ENCODE measurements around the gene CCT5.

CCT5 gene

GRCh38 chr5:10249948-10250805 lies at the start of gene CCT5 (continued):
- TF ChIP-seq, protein P1, sequence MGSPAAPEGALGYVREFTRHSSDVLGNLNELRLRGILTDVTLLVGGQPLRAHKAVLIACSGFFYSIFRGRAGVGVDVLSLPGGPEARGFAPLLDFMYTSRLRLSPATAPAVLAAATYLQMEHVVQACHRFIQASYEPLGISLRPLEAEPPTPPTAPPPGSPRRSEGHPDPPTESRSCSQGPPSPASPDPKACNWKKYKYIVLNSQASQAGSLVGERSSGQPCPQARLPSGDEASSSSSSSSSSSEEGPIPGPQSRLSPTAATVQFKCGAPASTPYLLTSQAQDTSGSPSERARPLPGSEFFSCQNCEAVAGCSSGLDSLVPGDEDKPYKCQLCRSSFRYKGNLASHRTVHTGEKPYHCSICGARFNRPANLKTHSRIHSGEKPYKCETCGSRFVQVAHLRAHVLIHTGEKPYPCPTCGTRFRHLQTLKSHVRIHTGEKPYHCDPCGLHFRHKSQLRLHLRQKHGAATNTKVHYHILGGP (tag by site-specific recombination; IDR thresholded peaks at IDR 0.05), result no peak
- TF ChIP-seq ZNF660 (tag by site-specific recombination; IDR thresholded peaks at IDR 0.05) (peak; percentile 71), ZNF223 (tag by site-specific recombination; IDR thresholded peaks at IDR 0.05) (no peak), ZNF747 (tag by site-specific recombination; IDR thresholded peaks at IDR 0.05) (no peak), ZNF530 (tag by site-specific recombination; IDR thresholded peaks at IDR 0.05; ENCODE audit: low read depth) (no peak), KLF16 (tag by site-specific recombination; IDR thresholded peaks at IDR 0.05) (peak; percentile 60; the same call in 1 of the 2 replicates), ZFP37 (tag by site-specific recombination; IDR thresholded peaks at IDR 0.05) (peak; percentile 79; the same call in 1 of the 2 replicates), SCRT2 (tag by site-specific recombination; IDR thresholded peaks at IDR 0.05) (peak; percentile 84), ZNF549 (tag by site-specific recombination; IDR thresholded peaks at IDR 0.05) (no peak), ZNF23 (tag by site-specific recombination; IDR thresholded peaks at IDR 0.05; ENCODE audit: borderline replicate concordance) (no peak), ZNF416 (tag by site-specific recombination; IDR thresholded peaks at IDR 0.05) (no peak), ZNF596 (tag by site-specific recombination; IDR thresholded peaks at IDR 0.05) (no peak), SP2 (tag by site-specific recombination; IDR thresholded peaks at IDR 0.05) (peak; percentile 63), ZNF2 (tag by site-specific recombination; IDR thresholded peaks at IDR 0.05) (no peak), ZNF324 (tag by site-specific recombination; IDR thresholded peaks at IDR 0.05) (no peak), ZNF792 (tag by site-specific recombination; IDR thresholded peaks at IDR 0.05) (no peak), HOXA7 (CRISPR knock-in tag; IDR thresholded peaks at IDR 0.05; ENCODE audit: borderline replicate concordance) (no peak), MYNN (tag by site-specific recombination; IDR thresholded peaks at IDR 0.05; ENCODE audit: borderline replicate concordance) (no peak), ZNF776 (tag by site-specific recombination; IDR thresholded peaks at IDR 0.05; ENCODE audit: borderline replicate concordance) (no peak), ZNF664 (tag by site-specific recombination; IDR thresholded peaks at IDR 0.05) (no peak), ZNF211 (tag by site-specific recombination; IDR thresholded peaks at IDR 0.05; ENCODE audit: low read depth) (no peak), ZNF112 (tag by site-specific recombination; IDR thresholded peaks at IDR 0.05) (no peak), GLI4 (tag by site-specific recombination; IDR thresholded peaks at IDR 0.05) (0 out of 2 replicates have a peak, but pooled peaks have one; percentile 36), ZBTB49 (tag by site-specific recombination; IDR thresholded peaks at IDR 0.05; ENCODE audit: low read depth) (no peak), ZNF791 (tag by site-specific recombination; IDR thresholded peaks at IDR 0.05) (no peak), ZBTB48 (tag by site-specific recombination; IDR thresholded peaks at IDR 0.05) (peak; percentile 89; the same call in 1 of the 2 replicates)
- TF ChIP-seq, protein P2, sequence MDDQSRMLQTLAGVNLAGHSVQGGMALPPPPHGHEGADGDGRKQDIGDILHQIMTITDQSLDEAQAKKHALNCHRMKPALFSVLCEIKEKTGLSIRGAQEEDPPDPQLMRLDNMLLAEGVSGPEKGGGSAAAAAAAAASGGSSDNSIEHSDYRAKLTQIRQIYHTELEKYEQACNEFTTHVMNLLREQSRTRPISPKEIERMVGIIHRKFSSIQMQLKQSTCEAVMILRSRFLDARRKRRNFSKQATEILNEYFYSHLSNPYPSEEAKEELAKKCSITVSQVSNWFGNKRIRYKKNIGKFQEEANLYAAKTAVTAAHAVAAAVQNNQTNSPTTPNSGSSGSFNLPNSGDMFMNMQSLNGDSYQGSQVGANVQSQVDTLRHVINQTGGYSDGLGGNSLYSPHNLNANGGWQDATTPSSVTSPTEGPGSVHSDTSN (CRISPR knock-in tag; IDR thresholded peaks at IDR 0.05), result 0 out of 2 replicates have a peak, but pooled peaks have one; percentile 15
- TF ChIP-seq, protein P3, sequence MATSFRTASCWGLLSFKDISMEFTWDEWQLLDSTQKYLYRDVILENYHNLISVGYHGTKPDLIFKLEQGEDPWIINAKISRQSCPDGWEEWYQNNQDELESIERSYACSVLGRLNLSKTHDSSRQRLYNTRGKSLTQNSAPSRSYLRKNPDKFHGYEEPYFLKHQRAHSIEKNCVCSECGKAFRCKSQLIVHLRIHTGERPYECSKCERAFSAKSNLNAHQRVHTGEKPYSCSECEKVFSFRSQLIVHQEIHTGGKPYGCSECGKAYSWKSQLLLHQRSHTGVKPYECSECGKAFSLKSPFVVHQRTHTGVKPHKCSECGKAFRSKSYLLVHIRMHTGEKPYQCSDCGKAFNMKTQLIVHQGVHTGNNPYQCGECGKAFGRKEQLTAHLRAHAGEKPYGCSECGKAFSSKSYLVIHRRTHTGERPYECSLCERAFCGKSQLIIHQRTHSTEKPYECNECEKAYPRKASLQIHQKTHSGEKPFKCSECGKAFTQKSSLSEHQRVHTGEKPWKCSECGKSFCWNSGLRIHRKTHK (tag by site-specific recombination; IDR thresholded peaks at IDR 0.05), result no peak
- TF ChIP-seq, protein P4, sequence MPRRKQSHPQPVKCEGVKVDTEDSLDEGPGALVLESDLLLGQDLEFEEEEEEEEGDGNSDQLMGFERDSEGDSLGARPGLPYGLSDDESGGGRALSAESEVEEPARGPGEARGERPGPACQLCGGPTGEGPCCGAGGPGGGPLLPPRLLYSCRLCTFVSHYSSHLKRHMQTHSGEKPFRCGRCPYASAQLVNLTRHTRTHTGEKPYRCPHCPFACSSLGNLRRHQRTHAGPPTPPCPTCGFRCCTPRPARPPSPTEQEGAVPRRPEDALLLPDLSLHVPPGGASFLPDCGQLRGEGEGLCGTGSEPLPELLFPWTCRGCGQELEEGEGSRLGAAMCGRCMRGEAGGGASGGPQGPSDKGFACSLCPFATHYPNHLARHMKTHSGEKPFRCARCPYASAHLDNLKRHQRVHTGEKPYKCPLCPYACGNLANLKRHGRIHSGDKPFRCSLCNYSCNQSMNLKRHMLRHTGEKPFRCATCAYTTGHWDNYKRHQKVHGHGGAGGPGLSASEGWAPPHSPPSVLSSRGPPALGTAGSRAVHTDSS (tag by site-specific recombination; IDR thresholded peaks at IDR 0.05), result no peak; the same call in 1 of the 2 replicates
- TF ChIP-seq, protein P5, sequence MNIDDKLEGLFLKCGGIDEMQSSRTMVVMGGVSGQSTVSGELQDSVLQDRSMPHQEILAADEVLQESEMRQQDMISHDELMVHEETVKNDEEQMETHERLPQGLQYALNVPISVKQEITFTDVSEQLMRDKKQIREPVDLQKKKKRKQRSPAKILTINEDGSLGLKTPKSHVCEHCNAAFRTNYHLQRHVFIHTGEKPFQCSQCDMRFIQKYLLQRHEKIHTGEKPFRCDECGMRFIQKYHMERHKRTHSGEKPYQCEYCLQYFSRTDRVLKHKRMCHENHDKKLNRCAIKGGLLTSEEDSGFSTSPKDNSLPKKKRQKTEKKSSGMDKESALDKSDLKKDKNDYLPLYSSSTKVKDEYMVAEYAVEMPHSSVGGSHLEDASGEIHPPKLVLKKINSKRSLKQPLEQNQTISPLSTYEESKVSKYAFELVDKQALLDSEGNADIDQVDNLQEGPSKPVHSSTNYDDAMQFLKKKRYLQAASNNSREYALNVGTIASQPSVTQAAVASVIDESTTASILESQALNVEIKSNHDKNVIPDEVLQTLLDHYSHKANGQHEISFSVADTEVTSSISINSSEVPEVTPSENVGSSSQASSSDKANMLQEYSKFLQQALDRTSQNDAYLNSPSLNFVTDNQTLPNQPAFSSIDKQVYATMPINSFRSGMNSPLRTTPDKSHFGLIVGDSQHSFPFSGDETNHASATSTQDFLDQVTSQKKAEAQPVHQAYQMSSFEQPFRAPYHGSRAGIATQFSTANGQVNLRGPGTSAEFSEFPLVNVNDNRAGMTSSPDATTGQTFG (tag by site-specific recombination; IDR thresholded peaks at IDR 0.05; ENCODE audit: borderline replicate concordance), result no peak
